Mesothelial cell of epicardium (in vitro differentiated cells): ENCODE measurements around the gene TMEM115. TPM values are rescaled to one million over a fixed set of nuclear protein-coding genes. Genes with fewer than 3 reads are reported as not detected.

ENCODE experiments used
- DNase-seq, 2 experiments: peaks; one replicate each; pipeline ENCODE4 v3.0.0; 2021; ENCODE audit warnings: low spot score in 2 of 2; ENCODE audit not compliant: unreplicated experiment in 2 of 2
- H3K27ac Mint-ChIP-seq: 2 replicates; pipeline ENCODE4 v1.8.0; 2021; ENCODE audit warnings: mixed read lengths
- H3K27me3 Mint-ChIP-seq: 2 replicates; pipeline ENCODE4 v1.8.0; 2021; ENCODE audit warnings: low read depth, mixed read lengths
- H3K36me3 Mint-ChIP-seq: 2 replicates; pipeline ENCODE4 v1.8.0; 2021; ENCODE audit warnings: mixed read lengths
- H3K4me1 Mint-ChIP-seq: 2 replicates; pipeline ENCODE4 v1.8.0; 2021; ENCODE audit warnings: mixed read lengths
- H3K4me3 Mint-ChIP-seq: 2 replicates; pipeline ENCODE4 v1.8.0; 2021; ENCODE audit warnings: mild to moderate bottlenecking, moderate library complexity, mixed read lengths
- H3K9me3 Mint-ChIP-seq: 2 replicates; pipeline ENCODE4 v1.8.0; 2021; ENCODE audit warnings: mixed read lengths
- CTCF ChIP-seq: fragments of 200-600 bp; sonication (generic); IDR thresholded peaks from one replicate; pipeline ENCODE4 v1.5.0; 2021; ENCODE audit warnings: antibody characterized with exemption; ENCODE audit not compliant: unreplicated experiment
- total RNA-seq: library from RNA; stranded (reverse); gene quantifications from 3 replicates; pipeline ENCODE4 v1.2.1, GENCODE V29; 2021

TMEM115 gene
- total RNA-seq, 1 donor from 2014 or later = 38.6 TPM

- H3K27me3 Mint-ChIP-seq = peaks cover 3% of the 10 kb centered on the region
- no peaks in the 10 kb centered on the region for H3K36me3 Mint-ChIP-seq
- no peak overlapping the region for H3K4me3 Mint-ChIP-seq
- no peaks in the 10 kb centered on the region for H3K9me3 Mint-ChIP-seq
- peaks cover 34% of the 10 kb centered on the region for H3K4me1 Mint-ChIP-seq
- TF ChIP-seq CTCF = no peak
- DNase-seq = no peak
- no peak overlapping the region for H3K27ac Mint-ChIP-seq
Observed at GRCh38 chr3:50375258-50375931, 16.1 kb upstream of the TMEM115 start.

GRCh38 chr3:50374363-50375257 lies 15.3 kb upstream of the TMEM115 start:
- TF ChIP-seq CTCF = no peak
- Mint-ChIP-seq H3K36me3 (no peaks in the 10 kb centered on the region), H3K27ac (no peak overlapping the region), H3K4me3 (no peak overlapping the region), H3K9me3 (no peaks in the 10 kb centered on the region), H3K27me3 (peaks cover 3% of the 10 kb centered on the region), H3K4me1 (peaks cover 31% of the 10 kb centered on the region)
- no peak for DNase-seq

GRCh38 chr3:50373146-50374051 lies 14.1 kb upstream of the TMEM115 start:
- Mint-ChIP-seq H3K4me3 (peak overlapping the region; percentile 5), H3K36me3 (no peaks in the 10 kb centered on the region), H3K9me3 (no peaks in the 10 kb centered on the region), H3K4me1 (peaks cover 31% of the 10 kb centered on the region), H3K27me3 (peaks cover 3% of the 10 kb centered on the region), H3K27ac (peak overlapping the region; percentile 71)
- DNase-seq = no peak
- TF ChIP-seq CTCF = no peak

GRCh38 chr3:50372349-50372748 lies 13.0 kb upstream of the TMEM115 start:
- TF ChIP-seq CTCF = no peak
- Mint-ChIP-seq H3K4me1 (peaks cover 31% of the 10 kb centered on the region), H3K36me3 (no peaks in the 10 kb centered on the region), H3K9me3 (no peaks in the 10 kb centered on the region), H3K4me3 (peak overlapping the region; percentile 24), H3K27me3 (no peaks in the 10 kb centered on the region), H3K27ac (peak overlapping the region; percentile 83)
- DNase-seq = peak in 1 of 2 experiments; percentile 63

DNA sequence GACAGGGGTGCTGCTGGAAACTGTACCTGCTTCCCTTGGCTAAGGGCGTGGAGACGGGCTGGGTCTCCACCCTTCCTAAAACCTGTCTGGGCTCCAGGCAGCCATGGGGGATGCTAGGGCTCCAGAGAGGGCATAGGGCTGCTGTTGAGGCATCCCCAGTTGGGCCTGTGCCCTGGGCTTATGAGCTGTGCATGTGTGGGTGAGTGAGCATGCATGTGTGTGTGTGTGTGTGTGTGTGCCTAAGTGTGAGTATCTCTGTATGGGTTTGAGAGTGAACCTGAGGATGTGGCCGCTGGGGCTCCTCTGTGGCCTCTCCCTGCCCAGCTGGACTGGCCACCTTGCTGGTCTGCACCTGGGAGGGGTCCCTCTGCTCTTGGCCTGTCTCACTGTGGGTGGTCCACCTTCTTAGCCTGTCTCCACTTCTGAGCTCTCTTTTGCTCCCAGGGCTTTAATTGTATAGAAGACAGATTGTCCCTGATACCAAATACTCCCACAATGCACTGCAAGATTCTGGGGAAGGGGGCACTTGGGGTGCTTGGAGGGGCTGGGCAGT lies 11.9 kb upstream of the TMEM115 start:
- TF ChIP-seq CTCF = no peak
- peaks cover 31% of the 10 kb centered on the region for H3K4me1 Mint-ChIP-seq
- H3K27me3 Mint-ChIP-seq = peaks cover under 1% of the 10 kb centered on the region
- H3K27ac Mint-ChIP-seq = peak overlapping the region; percentile 69
- no peak overlapping the region for H3K4me3 Mint-ChIP-seq
- no peaks in the 10 kb centered on the region for H3K9me3 Mint-ChIP-seq
- DNase-seq = no peak
- H3K36me3 Mint-ChIP-seq = no peaks in the 10 kb centered on the region
